ENCODE measurements around the gene ADGRL2.

Gene ADGRL2

GRCh38 chr1:81929106-81929505, 128.4 kb downstream of the ADGRL2 start:
- H3K4me1 ChIP-seq (ENCODE audit: control insufficient read depth in 2 of 2, insufficient read depth in 1 of 2, low read depth in 1 of 2, low read length in 2 of 2): peaks cover 2 to 10% of the 10 kb centered on the region in 2 donors
- DNase-seq (ENCODE audit: low spot score): no peak
- H3K4me3 ChIP-seq (ENCODE audit: low read length in 2 of 2): no peak overlapping the region
- no peak overlapping the region for H2AFZ ChIP-seq (ENCODE audit: low read length)
- no peak overlapping the region for H3K27ac ChIP-seq (replicated peaks; ENCODE audit: low read length)
- H2BK120ac ChIP-seq (ENCODE audit: low read depth, low read length): no peak overlapping the region
- H3K14ac ChIP-seq (ENCODE audit: low read length): no peak overlapping the region
- H2BK12ac ChIP-seq (ENCODE audit: low read length): no peak overlapping the region
- no peak overlapping the region for H3K4me2 ChIP-seq (ENCODE audit: insufficient read depth, low read length, poor library complexity, severe bottlenecking)
- H2BK5ac ChIP-seq (ENCODE audit: low read length): no peak overlapping the region
- peaks cover 3% of the 10 kb centered on the region for H3K79me1 ChIP-seq (ENCODE audit: low read depth, low read length)
- no peak overlapping the region for H3K4ac ChIP-seq (ENCODE audit: low read length)
- no peaks in the 10 kb centered on the region for H3K27me3 ChIP-seq (ENCODE audit: control insufficient read depth in 3 of 3, insufficient read depth in 3 of 3, low read depth in 1 of 3, low read length in 3 of 3)
- no peak overlapping the region for H2BK15ac ChIP-seq (ENCODE audit: low read length)
- H3K18ac ChIP-seq (ENCODE audit: low read length): no peak overlapping the region
- no peaks in the 10 kb centered on the region for H3K9me3 ChIP-seq (replicated peaks in 1 of 2; ENCODE audit: control insufficient read depth in 2 of 2, insufficient read depth in 1 of 2, low read depth in 1 of 2, low read length in 2 of 2)
- H3K9ac ChIP-seq (ENCODE audit: low read depth, low read length, poor library complexity): no peak overlapping the region
- H4K91ac ChIP-seq (ENCODE audit: low read depth, low read length, poor library complexity): no peak overlapping the region
- no peak overlapping the region for H3K23ac ChIP-seq (ENCODE audit: low read depth, low read length, poor library complexity)
- peaks cover 0 to 70% of the 10 kb centered on the region in 2 donors for H3K36me3 ChIP-seq (replicated peaks in 1 of 2; ENCODE audit: control insufficient read depth in 2 of 2, insufficient read depth in 2 of 2, low read length in 2 of 2)
- WGBS, 2 donors (ENCODE audit: extremely low coverage in 2 of 2, insufficient read length in 2 of 2, insufficient replicate concordance in 1 of 2): no CpG with 5 or more reads among the region's 4 CpGs
- H2AK5ac ChIP-seq (ENCODE audit: low read depth, low read length): no peak overlapping the region
- no peak overlapping the region for H4K8ac ChIP-seq (ENCODE audit: low read depth, low read length)

- no peak for DNase-seq (ENCODE audit: low spot score)
- no peak overlapping the region for H3K23ac ChIP-seq (ENCODE audit: low read depth, low read length, poor library complexity)
- H3K9ac ChIP-seq (ENCODE audit: low read depth, low read length, poor library complexity): no peak overlapping the region
- no peak overlapping the region for H4K8ac ChIP-seq (ENCODE audit: low read depth, low read length)
- H2BK12ac ChIP-seq (ENCODE audit: low read length): no peak overlapping the region
- H3K4me3 ChIP-seq (ENCODE audit: low read length in 2 of 2): no peak overlapping the region
- no peaks in the 10 kb centered on the region for H3K79me1 ChIP-seq (ENCODE audit: low read depth, low read length)
- H3K18ac ChIP-seq (ENCODE audit: low read length): no peak overlapping the region
- no peaks in the 10 kb centered on the region for H3K27me3 ChIP-seq (ENCODE audit: control insufficient read depth in 3 of 3, insufficient read depth in 3 of 3, low read depth in 1 of 3, low read length in 3 of 3)
- H4K91ac ChIP-seq (ENCODE audit: low read depth, low read length, poor library complexity): no peak overlapping the region
- H3K9me3 ChIP-seq (replicated peaks in 1 of 2; ENCODE audit: control insufficient read depth in 2 of 2, insufficient read depth in 1 of 2, low read depth in 1 of 2, low read length in 2 of 2): no peaks in the 10 kb centered on the region
- H3K4ac ChIP-seq (ENCODE audit: low read length): no peak overlapping the region
- no peak overlapping the region for H3K27ac ChIP-seq (replicated peaks; ENCODE audit: low read length)
- H3K14ac ChIP-seq (ENCODE audit: low read length): no peak overlapping the region
- no peak overlapping the region for H2BK5ac ChIP-seq (ENCODE audit: low read length)
- WGBS, 2 donors (ENCODE audit: extremely low coverage in 2 of 2, insufficient read length in 2 of 2, insufficient replicate concordance in 1 of 2): no CpG with 5 or more reads among the region's 2 CpGs
- peaks cover 0 to 2% of the 10 kb centered on the region in 2 donors for H3K4me1 ChIP-seq (ENCODE audit: control insufficient read depth in 2 of 2, insufficient read depth in 1 of 2, low read depth in 1 of 2, low read length in 2 of 2)
- no peak overlapping the region for H2AFZ ChIP-seq (ENCODE audit: low read length)
- no peak overlapping the region for H2BK120ac ChIP-seq (ENCODE audit: low read depth, low read length)
- H3K4me2 ChIP-seq (ENCODE audit: insufficient read depth, low read length, poor library complexity, severe bottlenecking): no peak overlapping the region
- no peak overlapping the region for H2AK5ac ChIP-seq (ENCODE audit: low read depth, low read length)
- no peak overlapping the region for H2BK15ac ChIP-seq (ENCODE audit: low read length)
- H3K36me3 ChIP-seq (replicated peaks in 1 of 2; ENCODE audit: control insufficient read depth in 2 of 2, insufficient read depth in 2 of 2, low read length in 2 of 2): peaks cover 0 to 96% of the 10 kb centered on the region in 2 donors
Observed at GRCh38 chr1:81936853-81937252, 136.1 kb downstream of the ADGRL2 start.

DNA sequence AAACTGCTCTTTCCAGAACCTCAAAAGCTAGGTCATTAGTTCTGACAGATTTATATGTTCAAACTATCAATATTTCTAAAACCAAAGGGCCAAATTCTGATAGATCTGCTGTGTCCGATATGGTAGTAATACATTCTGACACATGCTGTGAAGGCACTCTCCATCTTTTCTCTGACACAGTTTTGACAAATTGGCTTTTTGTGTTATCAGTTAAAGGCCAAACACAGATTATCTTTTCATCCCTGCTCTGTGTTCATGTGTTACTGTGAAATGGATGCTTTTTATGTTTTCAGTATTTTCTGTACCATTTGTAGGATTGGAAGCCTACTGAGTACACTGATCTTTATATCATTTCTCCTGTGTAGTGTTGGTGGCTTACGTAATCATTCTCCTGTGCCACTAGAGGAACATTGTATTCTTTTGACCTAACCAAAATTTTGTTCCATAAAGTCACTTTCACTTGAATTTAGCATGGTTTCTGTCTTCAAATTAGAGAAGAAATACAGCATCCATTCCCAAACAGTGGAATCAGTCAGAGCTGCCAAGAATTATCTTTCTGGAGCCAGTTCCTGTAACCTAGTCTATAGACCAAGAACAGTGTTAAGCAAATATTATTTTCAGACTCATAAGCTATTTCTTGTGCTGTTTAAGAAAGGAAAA, 137.2 kb downstream of the ADGRL2 start:
- no peak overlapping the region for H2AK5ac ChIP-seq (ENCODE audit: low read depth, low read length)
- H2AFZ ChIP-seq (ENCODE audit: low read length): no peak overlapping the region
- no peak overlapping the region for H3K23ac ChIP-seq (ENCODE audit: low read depth, low read length, poor library complexity)
- H3K4me2 ChIP-seq (ENCODE audit: insufficient read depth, low read length, poor library complexity, severe bottlenecking): no peak overlapping the region
- H3K14ac ChIP-seq (ENCODE audit: low read length): no peak overlapping the region
- H3K4me1 ChIP-seq (ENCODE audit: control insufficient read depth in 2 of 2, insufficient read depth in 1 of 2, low read depth in 1 of 2, low read length in 2 of 2): peaks cover 0 to 2% of the 10 kb centered on the region in 2 donors
- no peaks in the 10 kb centered on the region for H3K9me3 ChIP-seq (replicated peaks in 1 of 2; ENCODE audit: control insufficient read depth in 2 of 2, insufficient read depth in 1 of 2, low read depth in 1 of 2, low read length in 2 of 2)
- H2BK120ac ChIP-seq (ENCODE audit: low read depth, low read length): no peak overlapping the region
- DNase-seq (ENCODE audit: low spot score): no peak
- WGBS, 2 donors (ENCODE audit: extremely low coverage in 2 of 2, insufficient read length in 2 of 2, insufficient replicate concordance in 1 of 2): no CpG with 5 or more reads among the region's 2 CpGs
- H4K91ac ChIP-seq (ENCODE audit: low read depth, low read length, poor library complexity): no peak overlapping the region
- no peak overlapping the region for H3K18ac ChIP-seq (ENCODE audit: low read length)
- no peaks in the 10 kb centered on the region for H3K27me3 ChIP-seq (ENCODE audit: control insufficient read depth in 3 of 3, insufficient read depth in 3 of 3, low read depth in 1 of 3, low read length in 3 of 3)
- no peak overlapping the region for H4K8ac ChIP-seq (ENCODE audit: low read depth, low read length)
- peaks cover 0 to 98% of the 10 kb centered on the region in 2 donors for H3K36me3 ChIP-seq (replicated peaks in 1 of 2; ENCODE audit: control insufficient read depth in 2 of 2, insufficient read depth in 2 of 2, low read length in 2 of 2)
- H3K27ac ChIP-seq (replicated peaks; ENCODE audit: low read length): no peak overlapping the region
- no peak overlapping the region for H2BK12ac ChIP-seq (ENCODE audit: low read length)
- no peak overlapping the region for H3K9ac ChIP-seq (ENCODE audit: low read depth, low read length, poor library complexity)
- H2BK15ac ChIP-seq (ENCODE audit: low read length): no peak overlapping the region
- H2BK5ac ChIP-seq (ENCODE audit: low read length): no peak overlapping the region
- H3K4ac ChIP-seq (ENCODE audit: low read length): no peak overlapping the region
- H3K79me1 ChIP-seq (ENCODE audit: low read depth, low read length): no peaks in the 10 kb centered on the region
- no peak overlapping the region for H3K4me3 ChIP-seq (ENCODE audit: low read length in 2 of 2)

- H3K27me3 ChIP-seq (ENCODE audit: control insufficient read depth in 3 of 3, insufficient read depth in 3 of 3, low read depth in 1 of 3, low read length in 3 of 3): no peaks in the 10 kb centered on the region
- H3K4me3 ChIP-seq (ENCODE audit: low read length in 2 of 2): no peak overlapping the region
- no peak overlapping the region for H3K9ac ChIP-seq (ENCODE audit: low read depth, low read length, poor library complexity)
- H3K14ac ChIP-seq (ENCODE audit: low read length): no peak overlapping the region
- no CpG with 5 or more reads among the region's 2 CpGs for WGBS, 2 donors (ENCODE audit: extremely low coverage in 2 of 2, insufficient read length in 2 of 2, insufficient replicate concordance in 1 of 2)
- no peak overlapping the region for H4K91ac ChIP-seq (ENCODE audit: low read depth, low read length, poor library complexity)
- no peaks in the 10 kb centered on the region for H3K9me3 ChIP-seq (replicated peaks in 1 of 2; ENCODE audit: control insufficient read depth in 2 of 2, insufficient read depth in 1 of 2, low read depth in 1 of 2, low read length in 2 of 2)
- H2BK12ac ChIP-seq (ENCODE audit: low read length): no peak overlapping the region
- H3K4ac ChIP-seq (ENCODE audit: low read length): no peak overlapping the region
- H3K18ac ChIP-seq (ENCODE audit: low read length): no peak overlapping the region
- H3K4me2 ChIP-seq (ENCODE audit: insufficient read depth, low read length, poor library complexity, severe bottlenecking): no peak overlapping the region
- H3K4me1 ChIP-seq (ENCODE audit: control insufficient read depth in 2 of 2, insufficient read depth in 1 of 2, low read depth in 1 of 2, low read length in 2 of 2): peaks cover 0 to 4% of the 10 kb centered on the region in 2 donors
- H2BK120ac ChIP-seq (ENCODE audit: low read depth, low read length): no peak overlapping the region
- H3K27ac ChIP-seq (replicated peaks; ENCODE audit: low read length): no peak overlapping the region
- H3K23ac ChIP-seq (ENCODE audit: low read depth, low read length, poor library complexity): no peak overlapping the region
- H2AFZ ChIP-seq (ENCODE audit: low read length): no peak overlapping the region
- no peak overlapping the region for H4K8ac ChIP-seq (ENCODE audit: low read depth, low read length)
- peaks cover 4 to 99% of the 10 kb centered on the region in 2 donors for H3K36me3 ChIP-seq (replicated peaks in 1 of 2; ENCODE audit: control insufficient read depth in 2 of 2, insufficient read depth in 2 of 2, low read length in 2 of 2)
- no peaks in the 10 kb centered on the region for H3K79me1 ChIP-seq (ENCODE audit: low read depth, low read length)
- no peak overlapping the region for H2BK15ac ChIP-seq (ENCODE audit: low read length)
- H2BK5ac ChIP-seq (ENCODE audit: low read length): no peak overlapping the region
- DNase-seq (ENCODE audit: low spot score): no peak
- no peak overlapping the region for H2AK5ac ChIP-seq (ENCODE audit: low read depth, low read length)
Observed at GRCh38 chr1:81948495-81948894, 147.8 kb downstream of the ADGRL2 start.

Measured in neuronal stem cell (in vitro differentiated cells).